Neural cell (in vitro differentiated cells): ENCODE data around the gene CAPZA2. TPM values are rescaled to one million over a fixed set of nuclear protein-coding genes. Genes with fewer than 3 reads are reported as not detected.

Experiments
- H2AFZ ChIP-seq: fragments of 200-600, 300-800 bp; sonication (generic), shearing (Covaris generic); 2 replicates; pipeline ENCODE4 v1.6.0; 2014; ENCODE audit warnings: low read depth, mild to moderate bottlenecking, antibody characterized with exemption, low read length, moderate library complexity
- H3F3A ChIP-seq: fragments of 200-600 bp; shearing (Covaris generic); 2 replicates; pipeline ENCODE4 v1.6.1; 2016; ENCODE audit warnings: mild to moderate bottlenecking, moderate library complexity, mixed read lengths, antibody characterized with exemption, low read length; ENCODE audit not compliant: insufficient read depth, poor library complexity, severe bottlenecking
- H3K27ac ChIP-seq: fragments of 200-600, 300-800 bp; sonication (generic), shearing (Covaris generic); 2 replicates; pipeline ENCODE4 v1.5.1; 2014; ENCODE audit warnings: mild to moderate bottlenecking, low read length, moderate library complexity
- H3K27me3 ChIP-seq: fragments of 300-800, 200-600 bp; sonication (generic), shearing (Covaris generic); 2 replicates; pipeline ENCODE4 v1.6.0; 2014; ENCODE audit warnings: mild to moderate bottlenecking, low read depth, low read length, moderate library complexity; ENCODE audit not compliant: insufficient read depth
- H3K36me3 ChIP-seq: fragments of 300-800, 200-600 bp; sonication (generic), shearing (Covaris generic); 2 replicates; pipeline ENCODE4 v1.5.1; 2014; ENCODE audit warnings: mild to moderate bottlenecking, antibody characterized with exemption, low read length, moderate library complexity; ENCODE audit not compliant: insufficient read depth
- H3K4me2 ChIP-seq: fragments of 300-800, 200-600 bp; sonication (generic), shearing (Covaris generic); 2 replicates; pipeline ENCODE4 v1.6.0; 2014; ENCODE audit warnings: mild to moderate bottlenecking, low read length
- H3K4me3 ChIP-seq: fragments of 300-800, 200-600 bp; sonication (generic), shearing (Covaris generic); 2 replicates; pipeline ENCODE4 v1.5.1; 2014; ENCODE audit warnings: mild to moderate bottlenecking, low read length, moderate library complexity
- H3K79me2 ChIP-seq: fragments of 200-600 bp; shearing (Covaris generic); replicated peaks from 2 replicates; pipeline ENCODE4 v1.6.0; 2014; ENCODE audit warnings: mild to moderate bottlenecking, low read length, moderate library complexity; ENCODE audit not compliant: insufficient read depth
- H3K9ac ChIP-seq: fragments of 300-800, 200-600 bp; sonication (generic), shearing (Covaris generic); 2 replicates; pipeline ENCODE4 v1.6.1; 2016; ENCODE audit warnings: mild to moderate bottlenecking, low read length, mixed read lengths
- H3K9me2 ChIP-seq: fragments of 200-600 bp; shearing (Covaris generic); 2 replicates; pipeline ENCODE4 v1.6.1; 2016; ENCODE audit warnings: mild to moderate bottlenecking, low read length, mixed read lengths; ENCODE audit not compliant: insufficient read depth
- H3K9me3 ChIP-seq: fragments of 200-600, 300-800 bp; sonication (generic), shearing (Covaris generic); 2 replicates; pipeline ENCODE4 v1.6.1; 2016; ENCODE audit warnings: mild to moderate bottlenecking, mixed run types, low read length, moderate library complexity, mixed read lengths
- H4K20me1 ChIP-seq: fragments of 200-600 bp; shearing (Covaris generic); 2 replicates; pipeline ENCODE4 v1.6.1; 2016; ENCODE audit warnings: mild to moderate bottlenecking, mixed run types; ENCODE audit not compliant: insufficient read depth
- EP300 ChIP-seq: fragments of 450-650 bp; conservative IDR thresholded peaks from 2 replicates; pipeline ENCODE4 v1.6.1; 2014; ENCODE audit warnings: antibody characterized with exemption, mild to moderate bottlenecking, moderate library complexity; ENCODE audit not compliant: poor library complexity, severe bottlenecking
- EZH2 ChIP-seq: fragments of 200-600, 300-800 bp; shearing (Covaris generic), sonication (generic); IDR thresholded peaks from 2 replicates; pipeline ENCODE4 v1.6.1; 2014; ENCODE audit warnings: antibody characterized with exemption, low read length, borderline replicate concordance, mild to moderate bottlenecking; ENCODE audit not compliant: insufficient read depth, poor library complexity, severe bottlenecking
- MXI1 ChIP-seq: fragments of 450-650 bp; conservative IDR thresholded peaks from 2 replicates; pipeline ENCODE4 v1.6.1; 2014; ENCODE audit warnings: antibody characterized with exemption, mild to moderate bottlenecking; ENCODE audit not compliant: poor library complexity, severe bottlenecking
- POLR2AphosphoS5 ChIP-seq: IDR thresholded peaks from 2 replicates; pipeline ENCODE4 v1.6.1; 2012
- RAD21 ChIP-seq: fragments of 450-650 bp; conservative IDR thresholded peaks from 2 replicates; pipeline ENCODE4 v1.6.1; 2014; ENCODE audit warnings: antibody characterized with exemption, mild to moderate bottlenecking, moderate library complexity
- REST ChIP-seq: IDR thresholded peaks from 2 replicates; pipeline ENCODE4 v1.6.1; 2012; ENCODE audit warnings: borderline replicate concordance
- SMC3 ChIP-seq: fragments of 450-650 bp; conservative IDR thresholded peaks from 2 replicates; pipeline ENCODE4 v1.6.1; 2014; ENCODE audit warnings: antibody characterized with exemption, mild to moderate bottlenecking, moderate library complexity; ENCODE audit not compliant: poor library complexity
- TAF1 ChIP-seq: IDR thresholded peaks from 2 replicates; pipeline ENCODE4 v1.6.1; 2012; ENCODE audit warnings: low read depth
- polyA plus RNA-seq: library from polyadenylated mRNA; depleted of rRNA; stranded (reverse); fragments of >200 nt; gene quantifications from 2 replicates; pipeline ENCODE4 v1.2.3, GENCODE V29; 2014
- TF ChIP-seq, protein P1 (sequence below): fragments of 450-650 bp; IDR thresholded peaks from 2 replicates; pipeline ENCODE4 v1.5.1; 2014; ENCODE audit warnings: antibody characterized with exemption, mild to moderate bottlenecking, moderate library complexity; ENCODE audit not compliant: poor library complexity, severe bottlenecking

Gene CAPZA2
- polyA plus RNA-seq, 1 donor from 2014 or later = 191 TPM

- Histone ChIP-seq H3K36me3 (peaks cover 8% of the 10 kb centered on the region), H3K27ac (no peak overlapping the region), H3K9me3 (no peaks in the 10 kb centered on the region), H2AFZ (no peak overlapping the region), H3K4me3 (no peak overlapping the region), H3K79me2 (peaks cover 12% of the 10 kb centered on the region), H3K4me2 (no peak overlapping the region), H3K9me2 (no peaks in the 10 kb centered on the region), H4K20me1 (no peaks in the 10 kb centered on the region), H3K9ac (no peak overlapping the region), H3K27me3 (no peaks in the 10 kb centered on the region), H3F3A (no peaks in the 10 kb centered on the region)
- TF ChIP-seq EP300 (no peak), MXI1 (no peak), REST (no peak), SMC3 (no peak)
Observed at GRCh38 chr7:116895849-116896248, 33.5 kb downstream of the CAPZA2 start.

DNA sequence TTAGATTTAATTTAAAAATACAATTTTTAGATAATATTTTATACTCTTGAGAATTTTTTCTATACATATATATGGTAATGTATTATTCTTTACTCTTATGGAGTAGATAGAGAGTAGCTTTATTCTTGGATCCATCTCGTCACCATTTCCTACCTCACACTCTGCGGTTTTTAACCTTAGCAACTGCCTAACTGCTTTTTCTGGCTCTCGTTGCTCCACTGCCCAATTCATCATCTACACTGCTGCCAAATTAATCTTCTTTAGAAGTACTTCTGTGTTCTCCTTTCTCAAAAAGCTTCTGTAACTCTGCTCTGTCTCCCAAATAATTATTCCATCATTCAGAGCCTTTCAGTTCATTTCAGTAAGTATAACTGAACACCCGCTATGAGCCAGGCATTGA is 35.3 kb downstream of the CAPZA2 start:
- Histone ChIP-seq H2AFZ (no peak overlapping the region), H3K36me3 (peaks cover 11% of the 10 kb centered on the region), H3K9me2 (no peaks in the 10 kb centered on the region), H3K79me2 (peaks cover 8% of the 10 kb centered on the region), H3K9ac (no peak overlapping the region), H3K27me3 (no peaks in the 10 kb centered on the region), H3K4me3 (no peak overlapping the region), H4K20me1 (no peaks in the 10 kb centered on the region), H3K4me2 (no peak overlapping the region), H3K9me3 (no peaks in the 10 kb centered on the region), H3K27ac (no peak overlapping the region), H3F3A (no peaks in the 10 kb centered on the region)
- TF ChIP-seq RAD21 = no peak
- no peak for TF ChIP-seq SMC3
- TF ChIP-seq EZH2 = no peak
- TF ChIP-seq, protein P1, sequence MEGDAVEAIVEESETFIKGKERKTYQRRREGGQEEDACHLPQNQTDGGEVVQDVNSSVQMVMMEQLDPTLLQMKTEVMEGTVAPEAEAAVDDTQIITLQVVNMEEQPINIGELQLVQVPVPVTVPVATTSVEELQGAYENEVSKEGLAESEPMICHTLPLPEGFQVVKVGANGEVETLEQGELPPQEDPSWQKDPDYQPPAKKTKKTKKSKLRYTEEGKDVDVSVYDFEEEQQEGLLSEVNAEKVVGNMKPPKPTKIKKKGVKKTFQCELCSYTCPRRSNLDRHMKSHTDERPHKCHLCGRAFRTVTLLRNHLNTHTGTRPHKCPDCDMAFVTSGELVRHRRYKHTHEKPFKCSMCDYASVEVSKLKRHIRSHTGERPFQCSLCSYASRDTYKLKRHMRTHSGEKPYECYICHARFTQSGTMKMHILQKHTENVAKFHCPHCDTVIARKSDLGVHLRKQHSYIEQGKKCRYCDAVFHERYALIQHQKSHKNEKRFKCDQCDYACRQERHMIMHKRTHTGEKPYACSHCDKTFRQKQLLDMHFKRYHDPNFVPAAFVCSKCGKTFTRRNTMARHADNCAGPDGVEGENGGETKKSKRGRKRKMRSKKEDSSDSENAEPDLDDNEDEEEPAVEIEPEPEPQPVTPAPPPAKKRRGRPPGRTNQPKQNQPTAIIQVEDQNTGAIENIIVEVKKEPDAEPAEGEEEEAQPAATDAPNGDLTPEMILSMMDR = no peak
- TF ChIP-seq REST = no peak
- no peak for TF ChIP-seq EP300
- TF ChIP-seq MXI1 = no peak
- no peak for TF ChIP-seq TAF1
- TF ChIP-seq POLR2AphosphoS5 = no peak
